ENCODE measurements around the gene IBA57. TPM values are rescaled to one million over a fixed set of nuclear protein-coding genes. Genes with fewer than 3 reads are reported as not detected.
A peak's percentile ranks its signal among the peaks of the same experiment; 100 is the strongest.

Gene IBA57
- total and polyA plus RNA-seq, 4 donors, result 2.8 to 21.4 (median 6.9) TPM

GRCh38 chr1:228142701-228143136 is 22.9 kb upstream of the IBA57 start:
- Histone ChIP-seq H3K9ac (ENCODE audit: insufficient read depth in 1 of 2, low read length in 2 of 2) (no peak overlapping the region), H3K27ac (ENCODE audit: low read depth in 1 of 2, low read length in 1 of 2) (peak overlapping the region in 1 of 2 donors; percentile 79), H3K4me3 (no peak overlapping the region), H3K4me1 (ENCODE audit: control insufficient read depth in 5 of 5, insufficient read depth in 5 of 5, low read length in 5 of 5) (peaks cover 0 to 36% (median 6%) of the 10 kb centered on the region in 5 donors), H3K9me3 (ENCODE audit: control insufficient read depth in 4 of 4, insufficient read depth in 3 of 4, low read length in 3 of 4) (no peaks in the 10 kb centered on the region), H3K27me3 (ENCODE audit: control insufficient read depth in 3 of 3, insufficient read depth in 3 of 3, low read length in 2 of 3) (no peaks in the 10 kb centered on the region), H3K36me3 (ENCODE audit: control insufficient read depth in 4 of 4, insufficient read depth in 4 of 4, low read length in 4 of 4) (peaks cover 0 to 37% (median 3%) of the 10 kb centered on the region in 4 donors)
- ATAC-seq (ENCODE audit: insufficient read depth, low FRiP score) (no peak), DNase-seq (no peak)
- TF ChIP-seq CTCF (IDR thresholded peaks at IDR 0.05; ENCODE audit: control extremely low read depth, extremely low read depth), result no peak
- WGBS, 2 donors, result 75 to 80% methylated on average over 11 of the region's 11 CpGs

DNA sequence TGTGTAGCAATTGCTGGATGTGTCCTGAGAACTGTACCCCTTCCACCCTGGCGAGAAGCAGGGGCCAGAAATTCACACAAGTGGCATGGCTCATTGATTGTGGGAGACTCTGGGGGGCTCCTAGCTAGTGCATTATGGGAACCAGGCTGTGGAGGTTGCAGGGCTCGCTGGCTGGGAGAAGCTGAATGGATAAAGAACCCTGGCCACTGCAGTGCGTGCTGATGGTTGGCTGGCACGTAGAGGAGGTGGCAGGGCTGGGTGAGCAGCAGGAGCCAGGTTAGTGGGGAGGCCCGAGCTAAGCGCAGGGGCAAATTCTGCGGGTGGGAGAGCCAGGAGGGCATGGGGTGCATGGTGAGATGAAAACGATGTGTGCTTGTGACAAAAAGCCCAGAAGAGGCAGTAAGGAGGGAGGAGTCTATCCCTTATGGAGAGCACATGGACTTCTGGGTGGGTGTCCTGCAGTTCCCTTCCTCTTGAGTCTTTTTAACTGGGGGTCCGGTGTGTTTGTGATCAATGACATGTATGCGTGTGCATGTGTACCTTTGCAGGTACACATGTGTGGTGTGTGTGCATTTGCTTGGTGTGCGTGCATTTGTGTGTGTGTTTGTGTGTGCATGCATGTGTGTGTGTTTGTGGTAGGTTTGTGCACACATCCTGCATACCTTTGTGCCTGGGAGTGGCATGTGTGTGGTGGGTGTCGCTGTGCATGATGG is 22.0 kb upstream of the IBA57 start:
- no peak overlapping the region for H3K9ac ChIP-seq (ENCODE audit: insufficient read depth in 1 of 2, low read length in 2 of 2)
- TF ChIP-seq CTCF (IDR thresholded peaks at IDR 0.05; ENCODE audit: control extremely low read depth, extremely low read depth), result no peak
- peaks cover 0 to 43% (median 6%) of the 10 kb centered on the region in 5 donors for H3K4me1 ChIP-seq (ENCODE audit: control insufficient read depth in 5 of 5, insufficient read depth in 5 of 5, low read length in 5 of 5)
- H3K27ac ChIP-seq (ENCODE audit: low read depth in 1 of 2, low read length in 1 of 2), result no peak overlapping the region
- DNase-seq, result no peak
- peaks cover 0 to 45% (median 3%) of the 10 kb centered on the region in 4 donors for H3K36me3 ChIP-seq (ENCODE audit: control insufficient read depth in 4 of 4, insufficient read depth in 4 of 4, low read length in 4 of 4)
- 86 to 91% methylated on average over 12 of the region's 12 CpGs for WGBS, 2 donors
- H3K4me3 ChIP-seq, result no peak overlapping the region
- H3K9me3 ChIP-seq (ENCODE audit: control insufficient read depth in 4 of 4, insufficient read depth in 3 of 4, low read length in 3 of 4), result no peaks in the 10 kb centered on the region
- no peaks in the 10 kb centered on the region for H3K27me3 ChIP-seq (ENCODE audit: control insufficient read depth in 3 of 3, insufficient read depth in 3 of 3, low read length in 2 of 3)
- ATAC-seq (ENCODE audit: insufficient read depth, low FRiP score), result no peak

GRCh38 chr1:228144193-228144992 is 21.2 kb upstream of the IBA57 start:
- no peak for TF ChIP-seq CTCF (IDR thresholded peaks at IDR 0.05; ENCODE audit: control extremely low read depth, extremely low read depth)
- no peaks in the 10 kb centered on the region for H3K27me3 ChIP-seq (ENCODE audit: control insufficient read depth in 3 of 3, insufficient read depth in 3 of 3, low read length in 2 of 3)
- no peak for DNase-seq
- no peak overlapping the region for H3K9ac ChIP-seq (ENCODE audit: insufficient read depth in 1 of 2, low read length in 2 of 2)
- WGBS, 2 donors, result 85 to 87% methylated on average over 16 of the region's 16 CpGs
- no peaks in the 10 kb centered on the region for H3K9me3 ChIP-seq (ENCODE audit: control insufficient read depth in 4 of 4, insufficient read depth in 3 of 4, low read length in 3 of 4)
- no peak overlapping the region for H3K4me3 ChIP-seq
- no peak for ATAC-seq (ENCODE audit: insufficient read depth, low FRiP score)
- peaks cover 0 to 49% (median 12%) of the 10 kb centered on the region in 5 donors for H3K4me1 ChIP-seq (ENCODE audit: control insufficient read depth in 5 of 5, insufficient read depth in 5 of 5, low read length in 5 of 5)
- H3K36me3 ChIP-seq (ENCODE audit: control insufficient read depth in 4 of 4, insufficient read depth in 4 of 4, low read length in 4 of 4), result peaks cover 0 to 52% (median 3%) of the 10 kb centered on the region in 4 donors
- no peak overlapping the region for H3K27ac ChIP-seq (ENCODE audit: low read depth in 1 of 2, low read length in 1 of 2)

Data from lung (tissue), 12 donors.